Activated CD4-positive, alpha-beta T cell treated with anti-CD3 and anti-CD28 coated beads, Interleukin-2, amount 50 U/mL, for 1 hour (primary cell): ENCODE results near the gene PRR16.

Experiments used
- DNase-seq: peaks from one replicate; pipeline ENCODE4 v3.0.0-alpha.2; 2020

Gene PRR16

DNA sequence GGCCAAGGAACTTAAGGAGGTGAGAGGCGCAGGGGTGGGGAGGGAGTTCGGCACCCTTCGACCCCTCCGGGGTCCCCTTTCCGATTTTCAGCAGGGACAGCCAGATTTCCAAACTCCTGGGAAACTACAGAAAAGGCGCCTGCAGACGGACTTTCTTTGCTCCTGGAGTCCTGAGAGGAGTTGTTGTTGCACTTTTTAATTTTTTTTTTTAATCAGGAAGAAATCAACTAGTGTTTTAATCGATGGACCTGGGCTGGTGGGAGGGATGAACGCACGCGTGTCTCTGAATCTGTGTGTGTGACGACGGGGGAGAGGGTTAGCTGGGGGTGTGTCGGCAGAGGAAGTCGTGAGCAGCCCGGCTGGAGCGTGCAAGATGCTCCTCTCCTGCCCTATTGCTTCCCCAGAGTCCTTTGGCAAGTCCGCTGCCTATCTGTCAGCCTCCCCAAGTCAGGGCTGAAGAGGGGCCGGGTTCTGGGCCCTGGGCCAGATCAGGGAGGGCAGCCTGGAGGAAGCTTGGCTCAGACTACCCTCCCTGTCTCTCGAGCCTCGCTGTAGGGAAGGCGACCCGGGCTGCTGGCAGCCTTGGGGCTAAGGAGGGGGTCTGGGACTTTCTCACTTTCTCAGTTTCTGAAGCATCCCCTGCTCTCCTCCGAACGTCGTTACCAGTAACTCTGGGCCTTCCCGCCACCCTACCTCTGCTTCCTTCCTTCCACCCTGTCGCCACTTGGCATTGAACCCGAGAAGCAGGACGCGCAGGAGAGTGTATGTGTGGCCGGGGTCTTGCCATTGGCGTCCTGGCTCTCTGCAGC is 731 bp downstream of the PRR16 start:
- DNase-seq, result no peak

DNA sequence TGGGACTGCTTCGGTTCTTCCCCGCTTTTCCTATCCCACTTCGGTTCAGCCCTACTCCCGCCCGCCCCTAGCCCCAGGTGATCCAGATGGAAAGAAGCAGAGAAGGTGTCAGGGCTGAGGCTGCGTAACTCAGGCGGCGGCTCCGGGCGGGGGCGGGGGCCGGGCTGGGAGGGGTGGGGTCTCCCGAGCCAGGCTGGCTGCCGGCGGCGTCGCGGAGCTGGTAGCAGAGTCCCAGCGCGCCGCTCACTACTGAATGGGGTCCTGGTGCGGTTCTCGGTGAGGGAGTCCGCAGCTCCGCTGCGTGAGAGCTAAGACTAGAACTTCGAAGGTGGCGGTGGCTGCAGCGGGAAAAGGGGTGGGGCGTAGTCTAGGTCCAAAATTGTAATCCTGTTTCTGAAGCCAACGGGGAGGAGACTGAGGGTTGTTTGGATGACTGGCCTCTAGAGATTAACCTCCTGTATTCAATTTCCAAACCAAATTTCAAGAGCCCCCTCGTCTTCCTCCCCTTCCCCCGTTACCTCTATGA is 1.4 kb downstream of the PRR16 start:
- no peak for DNase-seq

DNA sequence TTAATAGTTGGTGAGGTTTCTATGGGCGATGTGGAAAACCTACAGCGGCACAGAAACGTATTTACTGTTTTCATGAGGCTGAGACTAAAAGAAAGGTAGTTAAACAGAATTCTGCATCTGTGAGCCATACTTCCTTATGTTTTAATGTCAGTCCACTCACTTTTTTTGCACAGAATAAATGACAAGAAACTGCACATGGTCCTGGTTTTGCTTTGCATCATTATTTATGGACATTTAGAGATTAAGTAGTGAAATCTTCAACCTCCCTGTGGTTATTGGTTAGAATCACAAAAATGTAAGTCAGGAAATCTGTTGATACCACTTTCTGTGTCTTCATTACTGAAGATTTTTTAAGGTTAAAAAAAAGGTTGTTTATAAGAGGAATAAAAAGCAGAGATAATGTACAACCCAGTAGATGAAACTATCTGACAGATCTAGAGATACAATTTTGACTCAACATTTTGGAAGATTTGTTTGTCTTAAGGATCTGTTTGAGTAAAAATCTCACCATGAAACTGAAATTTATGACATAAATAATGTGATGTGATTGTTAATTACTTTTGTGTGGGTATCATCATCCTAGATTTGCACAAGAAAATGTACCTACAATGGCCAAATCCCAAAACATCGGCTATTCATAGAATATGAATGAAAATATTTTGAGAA is 2.4 kb downstream of the PRR16 start:
- DNase-seq, result no peak

DNA sequence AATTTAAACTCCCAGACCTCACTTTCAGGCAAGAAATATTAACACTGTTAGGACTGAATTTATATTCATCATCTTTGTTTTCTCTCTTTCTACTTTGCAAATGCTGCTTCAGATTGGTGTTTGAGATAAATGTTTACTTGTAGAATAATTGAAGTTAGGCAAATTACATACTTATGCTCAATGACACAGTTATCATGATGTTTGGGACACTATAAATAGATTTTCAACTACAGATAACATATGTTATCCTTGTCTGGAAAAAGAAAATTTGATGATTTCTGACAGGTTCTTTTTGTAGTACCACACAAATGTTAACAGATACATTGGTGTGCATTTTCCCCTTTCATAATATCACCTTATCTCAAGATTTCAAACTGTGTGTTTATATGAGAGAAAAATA is 7.9 kb downstream of the PRR16 start:
- DNase-seq, result no peak

DNA sequence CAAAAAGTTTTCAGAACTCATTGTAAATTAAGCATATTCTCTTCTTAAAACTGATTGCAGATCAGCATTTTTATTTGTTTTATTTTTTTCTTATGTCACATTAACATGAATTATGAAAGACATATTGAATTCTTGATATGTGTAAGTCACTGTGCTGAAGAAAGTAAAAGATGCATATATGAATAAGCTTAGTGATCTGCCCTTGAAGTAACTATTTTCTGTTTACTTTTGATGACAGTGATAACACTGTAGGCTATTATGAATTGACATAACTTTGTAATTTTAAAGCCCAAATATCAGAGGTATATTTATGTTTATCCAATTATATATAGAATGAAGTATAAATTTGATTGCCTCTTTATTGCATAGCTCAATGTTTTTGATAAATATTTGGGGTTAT is 8.8 kb downstream of the PRR16 start:
- DNase-seq, result no peak

DNA sequence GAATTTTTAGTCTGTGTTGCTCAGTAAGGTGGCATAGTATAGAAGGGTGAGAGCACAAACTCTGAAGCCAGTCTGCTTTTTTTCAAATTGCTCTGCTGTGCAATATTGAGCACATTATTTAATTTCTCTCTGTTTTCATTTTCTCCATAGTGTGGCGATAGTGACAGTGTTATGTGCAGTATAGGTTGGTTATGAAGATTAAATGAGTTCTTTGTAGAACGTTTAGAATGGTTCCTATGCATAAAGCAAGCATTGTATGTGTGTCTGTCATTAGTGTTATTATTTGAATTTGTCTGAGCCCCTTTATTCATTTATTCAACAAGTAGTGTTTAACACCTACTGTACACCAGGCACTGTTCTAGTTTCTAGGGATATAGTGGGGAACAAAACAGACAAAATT is 9.2 kb downstream of the PRR16 start:
- DNase-seq, result no peak

DNA sequence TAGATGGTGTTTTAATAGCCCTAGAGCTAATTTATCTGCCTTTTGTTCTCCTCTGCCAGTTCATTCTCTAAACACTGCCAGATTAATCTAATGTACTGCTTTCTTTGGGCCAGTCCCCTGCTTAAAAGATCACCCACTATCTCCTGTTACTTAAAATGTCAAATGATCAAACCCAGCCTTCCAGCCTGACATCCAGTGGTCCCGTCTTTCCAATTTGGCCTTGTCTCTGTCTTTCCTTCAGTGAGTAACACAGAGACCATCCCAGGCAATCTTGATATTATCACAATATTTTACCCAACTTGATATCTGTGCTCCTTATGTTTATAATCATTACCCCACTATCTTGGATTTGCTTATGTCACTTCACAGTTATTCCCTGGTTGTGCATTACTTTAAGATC is 12.0 kb downstream of the PRR16 start:
- no peak for DNase-seq

DNA sequence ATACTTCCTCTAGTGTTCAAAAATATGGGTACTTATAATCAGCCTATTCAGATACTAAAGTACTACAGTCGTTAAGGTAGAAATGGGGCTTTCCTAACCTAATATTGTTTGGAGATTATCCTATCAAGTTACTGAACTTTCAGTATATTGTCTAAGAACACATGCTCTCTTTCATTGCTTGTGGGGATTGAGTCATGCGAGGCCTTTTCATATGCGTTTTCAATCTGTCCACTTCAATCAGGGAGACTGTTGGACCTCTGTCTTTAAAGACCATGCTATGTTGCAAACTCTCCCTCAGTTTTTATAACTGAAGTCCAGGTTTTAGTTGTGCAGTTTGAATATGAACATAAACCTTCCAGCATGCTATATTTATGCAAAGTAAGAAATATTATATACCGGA is 15.0 kb downstream of the PRR16 start:
- DNase-seq, result no peak

DNA sequence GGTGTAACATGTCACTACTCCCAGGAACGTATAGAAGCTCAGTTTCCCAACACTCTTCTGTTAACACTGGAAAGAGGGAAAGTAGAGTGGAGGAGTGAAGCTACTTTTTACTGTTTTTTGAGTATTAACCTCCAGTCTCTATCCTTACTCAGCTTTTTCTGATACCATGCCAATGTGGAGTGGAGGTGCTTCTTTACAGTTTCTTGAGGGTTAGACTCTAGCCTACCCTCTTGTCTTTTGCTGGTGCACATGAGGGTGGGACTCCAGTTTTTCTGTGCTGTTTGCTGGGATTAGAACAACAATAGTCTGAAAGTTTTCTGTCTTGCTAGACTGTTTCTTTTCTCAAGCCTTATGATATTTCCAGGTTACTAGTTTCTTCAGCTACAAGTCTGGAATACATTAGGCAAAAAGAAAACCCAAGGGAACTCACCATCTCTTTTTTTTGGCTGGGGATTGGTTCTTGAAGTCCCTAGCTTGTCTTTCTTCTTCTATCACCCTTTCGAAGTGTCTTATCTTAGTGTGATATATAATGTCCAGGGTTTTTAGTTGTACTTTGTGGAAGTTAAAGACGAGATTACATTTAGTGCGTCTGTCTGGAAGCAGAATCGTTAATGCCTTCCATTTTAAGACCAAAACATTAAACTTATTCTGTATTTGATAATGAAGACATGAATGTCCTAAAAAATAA is 35.9 kb downstream of the PRR16 start:
- DNase-seq, result no peak

DNA sequence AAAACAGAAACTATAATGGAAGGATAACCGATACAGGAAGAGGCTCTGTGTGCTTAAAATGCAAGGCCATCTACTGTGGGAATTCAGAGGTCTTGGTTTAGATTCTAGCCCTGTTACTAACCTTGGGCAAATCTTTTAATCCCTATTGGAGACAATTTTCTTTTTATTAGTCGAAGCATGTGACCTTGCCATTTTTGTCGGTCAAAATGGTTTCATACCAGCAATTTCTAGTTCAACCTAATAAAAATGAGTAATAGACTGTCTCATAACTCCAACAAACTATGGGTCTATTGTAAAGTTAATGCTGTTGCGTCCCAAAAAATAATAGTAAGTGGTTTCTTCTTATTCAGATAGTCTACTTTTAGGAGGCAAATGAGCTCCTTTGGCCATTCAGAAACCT is 38.4 kb downstream of the PRR16 start:
- DNase-seq, result no peak

DNA sequence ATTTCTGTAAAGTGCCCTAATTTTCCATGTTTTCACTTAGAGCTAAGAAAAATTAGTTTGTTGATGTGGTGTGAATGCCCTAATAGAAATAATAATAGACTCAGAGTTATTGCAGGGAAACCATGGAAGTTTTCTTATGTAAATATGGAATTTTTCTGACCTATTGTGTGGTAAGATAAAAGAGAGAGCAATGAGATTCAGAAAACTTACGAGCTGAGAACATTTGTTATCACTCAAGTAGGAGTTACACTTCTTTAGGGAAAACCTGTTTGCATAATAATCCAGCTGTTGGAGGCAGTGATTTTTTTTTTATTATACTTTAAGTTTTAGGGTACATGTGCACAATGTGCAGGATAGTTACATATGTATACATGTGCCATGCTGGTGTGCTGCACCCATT is 39.2 kb downstream of the PRR16 start:
- DNase-seq, result no peak

DNA sequence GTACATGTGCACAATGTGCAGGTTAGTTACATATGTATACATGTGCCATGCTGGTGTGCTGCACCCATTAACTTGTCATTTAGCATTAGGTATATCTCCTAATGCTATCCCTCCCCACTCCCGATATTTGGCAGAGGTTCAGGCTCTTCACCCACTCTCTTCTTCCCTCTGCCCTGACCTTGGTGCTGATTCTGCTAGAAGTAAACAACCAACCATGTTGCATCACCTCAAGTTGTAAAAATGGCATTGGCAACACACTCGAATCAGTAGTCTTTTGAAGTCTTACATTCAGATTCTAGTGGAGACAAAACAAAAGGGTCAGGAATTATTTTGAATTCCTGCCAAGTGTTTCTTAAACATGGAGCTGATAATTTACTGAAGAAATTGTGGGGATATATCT is 40.0 kb downstream of the PRR16 start:
- no peak for DNase-seq

DNA sequence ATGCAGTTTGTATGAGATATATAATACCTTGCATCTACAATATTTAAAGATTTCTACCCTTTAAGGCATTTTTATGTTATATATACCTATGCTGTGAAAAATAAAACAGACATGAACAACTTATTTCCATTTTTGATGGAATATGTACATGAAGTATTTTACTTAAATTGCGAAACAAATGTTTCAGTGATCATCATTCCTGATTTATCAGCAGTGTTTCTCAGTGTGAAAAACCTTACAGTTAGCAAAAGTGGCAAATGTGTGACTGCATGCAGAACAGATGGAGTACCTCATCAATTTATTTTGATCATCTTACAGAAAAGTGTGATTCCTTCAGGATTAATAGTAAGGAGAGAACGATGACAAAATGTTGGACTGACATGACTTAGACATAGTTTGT is 43.1 kb downstream of the PRR16 start:
- no peak for DNase-seq

DNA sequence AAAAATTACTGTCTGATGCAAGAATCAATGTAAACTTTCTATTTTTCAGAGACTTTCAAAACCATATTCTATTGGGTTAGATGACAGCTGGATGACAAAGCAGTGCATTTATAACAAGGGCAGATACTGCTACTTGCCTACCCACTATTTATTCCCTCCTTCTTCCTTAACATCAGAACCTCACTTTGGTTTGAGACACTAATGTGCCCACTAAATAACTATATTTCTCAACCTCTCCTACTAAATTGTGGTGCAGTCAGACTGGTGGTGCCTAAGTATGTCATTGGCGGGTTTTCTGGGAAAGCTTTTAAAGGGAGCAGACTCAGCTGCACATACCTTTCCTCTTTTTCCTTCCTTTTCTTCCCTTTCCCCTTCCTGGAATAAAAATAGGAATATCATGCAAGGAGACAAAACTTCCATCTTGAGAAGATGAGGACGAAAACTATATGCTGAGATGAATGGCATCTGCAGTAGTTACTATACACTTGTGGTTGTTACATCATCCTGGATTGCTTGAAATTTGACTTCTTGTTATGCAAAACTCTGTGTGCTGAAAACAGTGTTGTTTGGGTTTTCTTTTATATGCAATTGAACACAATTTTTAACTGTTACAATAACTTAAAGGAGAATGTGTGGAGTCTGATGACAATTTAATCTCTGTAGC is 43.8 kb downstream of the PRR16 start:
- no peak for DNase-seq

DNA sequence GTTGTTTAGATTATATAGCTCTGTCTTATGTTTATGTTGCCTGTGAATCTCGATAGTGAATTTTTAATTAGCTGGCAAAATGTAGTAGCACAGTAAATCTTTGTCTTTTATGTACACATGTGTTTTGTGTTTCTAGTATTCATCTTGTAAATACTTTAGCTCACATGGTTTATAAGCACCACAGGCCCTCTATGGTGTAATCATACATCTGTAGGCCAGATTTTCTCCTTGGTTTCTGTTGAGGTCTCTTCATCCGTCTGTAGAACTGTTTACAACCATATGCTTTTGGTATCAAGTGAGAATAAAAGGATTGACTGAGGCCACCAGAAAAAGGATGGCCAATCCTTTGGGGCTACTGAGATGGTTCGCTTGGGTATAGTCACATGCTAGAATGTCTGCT is 45.0 kb downstream of the PRR16 start:
- DNase-seq, result no peak

DNA sequence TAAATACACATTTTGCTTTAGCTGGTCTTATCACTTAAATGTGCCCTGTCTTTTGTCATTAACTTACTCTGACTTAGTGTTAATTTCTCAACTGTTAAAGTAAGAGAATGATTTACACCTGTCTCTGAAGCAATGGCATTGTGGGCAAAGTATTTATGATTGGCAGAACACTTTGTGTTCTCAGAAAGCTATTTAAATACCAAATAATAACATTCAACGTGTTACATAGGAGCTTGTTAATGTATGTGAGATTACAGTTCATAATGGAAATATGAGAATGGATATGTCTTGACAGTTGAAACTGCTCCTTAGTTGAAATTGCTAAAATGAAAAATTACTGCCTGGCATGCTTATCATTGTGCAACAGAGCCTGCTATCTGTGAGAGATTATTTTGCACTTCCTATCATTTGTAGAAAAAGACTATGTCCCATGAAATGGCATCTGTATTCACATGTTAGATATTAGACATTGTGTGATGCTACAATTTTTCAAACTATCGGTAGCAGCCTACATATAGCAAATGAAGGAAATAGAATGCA is 46.1 kb downstream of the PRR16 start:
- DNase-seq, result no peak

DNA sequence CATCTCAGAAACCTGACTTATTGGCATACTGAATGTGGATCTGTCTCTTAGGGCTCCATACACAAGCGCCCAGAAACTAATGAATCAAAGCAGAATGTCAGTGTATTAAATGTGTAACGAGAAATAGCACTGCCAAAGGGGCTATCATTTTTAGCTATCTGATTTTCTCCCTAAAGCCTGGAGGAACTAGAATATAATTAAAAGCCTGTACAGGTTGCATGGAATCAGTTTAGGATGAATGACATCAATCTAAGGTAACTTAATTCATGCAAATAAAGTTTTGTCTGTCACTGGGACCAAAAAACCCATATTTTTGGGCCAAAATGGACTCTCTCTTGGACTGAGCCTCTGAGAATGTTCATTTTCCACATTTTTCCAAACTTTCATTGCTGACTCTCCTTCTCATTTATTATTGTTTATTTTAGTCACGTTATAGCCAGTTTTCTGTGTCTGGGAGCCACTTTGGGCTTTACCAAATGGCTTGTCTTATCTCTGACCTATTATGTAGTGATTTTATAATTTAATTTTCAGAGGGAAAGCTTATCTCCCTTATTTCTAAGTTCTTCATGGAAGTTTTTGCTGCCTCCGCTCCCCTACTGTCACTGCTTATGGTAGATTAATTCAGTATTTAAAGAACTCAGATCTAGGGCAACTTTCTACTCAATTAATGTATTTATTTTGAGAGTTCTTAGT is 47.0 kb downstream of the PRR16 start:
- DNase-seq, result no peak

DNA sequence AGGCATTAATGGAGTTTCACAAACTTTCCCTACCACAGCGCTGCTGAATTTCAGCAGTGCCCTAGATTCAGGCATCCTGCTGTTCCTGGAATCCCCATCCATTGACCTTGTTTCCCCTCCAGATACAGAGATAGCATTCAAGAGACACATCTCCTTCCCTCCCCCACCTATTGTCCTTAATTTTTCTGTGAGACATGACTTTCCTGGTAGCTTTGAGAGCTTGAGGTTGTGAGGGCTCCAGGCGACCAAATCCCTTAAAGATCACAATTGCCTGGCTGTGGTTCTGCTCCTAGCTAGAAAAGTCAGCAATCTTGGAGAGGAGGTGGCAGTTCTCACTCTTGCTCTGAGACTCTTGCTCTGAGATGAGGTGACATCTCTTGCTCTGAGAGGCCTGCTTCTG is 48.0 kb downstream of the PRR16 start:
- no peak for DNase-seq

DNA sequence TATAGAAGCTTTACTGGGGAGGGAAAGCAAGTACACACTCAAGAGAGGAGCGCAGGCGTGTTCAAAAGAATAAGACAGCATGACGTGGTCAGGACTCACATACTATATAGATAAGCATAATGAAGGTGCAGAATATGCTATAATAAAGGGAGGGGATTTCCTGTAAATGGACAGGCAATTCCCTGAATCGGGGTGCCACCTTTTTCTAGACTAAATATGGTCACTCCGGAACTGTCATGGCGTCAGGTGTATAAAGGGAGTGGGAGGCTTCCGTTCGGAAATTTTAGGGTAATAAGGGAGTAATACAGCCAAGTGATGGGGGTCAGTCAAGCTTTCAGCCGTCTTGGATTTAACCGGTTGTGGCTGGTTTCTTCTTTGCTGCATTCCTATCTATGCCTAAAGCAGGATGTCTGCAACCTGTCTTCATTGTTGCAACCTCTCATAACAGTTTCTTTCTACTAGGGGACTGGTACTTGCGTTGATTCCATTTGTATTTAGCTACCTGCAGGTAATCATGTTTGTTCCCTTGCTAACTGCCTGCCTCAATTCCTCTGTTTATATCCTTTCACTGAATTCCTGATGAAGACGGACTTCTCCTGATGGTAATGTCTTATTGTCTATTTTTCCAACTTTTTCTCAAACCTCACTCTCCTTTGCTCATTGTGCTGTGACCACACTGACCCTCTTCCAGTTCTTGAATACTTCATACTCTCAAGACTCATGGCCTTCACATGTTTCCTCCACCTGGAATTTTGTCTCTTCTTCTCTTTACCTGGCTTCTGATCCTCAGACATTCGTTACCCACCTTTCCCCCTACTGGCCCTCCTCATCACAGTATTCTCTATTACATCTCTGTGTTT is 48.9 kb downstream of the PRR16 start:
- no peak for DNase-seq

DNA sequence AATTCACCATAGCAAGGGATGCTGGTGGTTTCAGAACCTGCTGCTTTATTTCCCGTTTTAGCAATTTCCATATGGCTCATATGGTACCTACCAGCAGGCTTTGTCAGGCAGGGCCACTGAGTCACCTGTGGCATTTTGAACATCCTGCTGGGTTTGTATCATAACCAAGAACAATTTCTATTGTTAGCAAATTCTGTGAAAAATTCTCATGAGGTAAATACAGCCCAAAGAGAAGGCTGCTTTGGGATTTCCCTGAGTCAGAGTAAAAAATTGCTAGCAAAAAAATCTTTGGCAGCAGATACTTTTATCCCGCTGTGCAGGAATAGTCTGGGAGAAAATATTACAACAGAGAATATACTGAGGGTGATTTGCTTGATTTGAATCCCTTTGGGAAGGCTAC is 52.7 kb downstream of the PRR16 start:
- DNase-seq, result no peak

DNA sequence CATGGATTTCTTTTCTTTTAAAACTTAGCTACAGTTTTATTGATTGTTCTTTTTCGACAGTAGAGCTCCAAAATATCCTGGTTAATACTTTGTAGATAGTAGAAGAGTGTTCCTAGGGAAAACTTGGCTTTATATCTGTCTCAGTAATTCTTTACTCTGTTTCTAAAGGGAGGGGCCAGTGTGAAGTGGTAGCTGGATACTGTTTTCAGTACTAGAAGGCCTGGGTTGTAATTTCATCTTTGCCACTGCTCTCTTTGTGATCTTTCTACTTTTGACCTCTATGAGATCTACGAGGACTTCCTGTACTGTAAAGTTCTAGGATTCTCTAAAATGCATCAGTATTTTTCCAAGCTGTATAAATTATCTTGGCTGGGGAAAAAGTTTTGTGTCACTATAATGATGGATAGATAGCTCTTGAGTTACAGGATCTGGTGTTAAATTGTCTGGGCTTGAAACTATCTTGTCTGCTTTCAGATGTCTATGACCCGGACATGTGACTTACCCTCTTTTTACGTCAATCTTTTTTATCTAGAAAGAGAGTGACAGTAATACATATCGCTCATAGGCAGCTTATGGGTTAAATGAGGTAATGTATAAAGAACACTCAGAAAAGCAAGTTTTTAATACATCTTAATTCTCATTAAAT is 53.6 kb downstream of the PRR16 start:
- DNase-seq, result no peak
